HG03469 (cell line): Measurements from ENCODE around the gene NXPE3.

Experiments used
- ATAC-seq: cut with Tn5 transposase; IDR thresholded peaks from one replicate; pipeline ENCODE4 v1.9.1; 2021; ENCODE audit warnings: mild to moderate bottlenecking, moderate library complexity, moderate number of reproducible peaks; ENCODE audit not compliant: unreplicated experiment

NXPE3 gene

DNA sequence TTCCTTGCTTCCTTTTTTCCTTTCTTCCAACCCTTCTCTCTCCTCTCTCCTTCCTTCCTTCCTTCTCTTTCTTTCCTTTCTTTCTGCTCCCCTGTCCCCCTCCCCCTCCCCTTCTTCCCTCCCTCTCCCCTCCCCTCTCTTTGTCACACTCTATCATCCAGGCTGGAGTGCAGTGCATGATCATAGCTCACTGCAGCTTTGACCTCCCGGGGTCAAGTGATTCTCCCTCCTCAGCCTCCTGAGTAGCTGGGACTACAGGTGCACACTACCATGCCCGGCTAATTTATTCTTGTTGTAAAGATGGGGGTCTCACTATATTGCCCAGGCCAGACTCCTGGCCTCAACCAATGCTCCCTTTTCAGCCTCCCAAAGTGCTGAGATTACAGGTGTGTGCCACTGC is 89.0 kb downstream of the NXPE3 start:
- ATAC-seq, result no peak

DNA sequence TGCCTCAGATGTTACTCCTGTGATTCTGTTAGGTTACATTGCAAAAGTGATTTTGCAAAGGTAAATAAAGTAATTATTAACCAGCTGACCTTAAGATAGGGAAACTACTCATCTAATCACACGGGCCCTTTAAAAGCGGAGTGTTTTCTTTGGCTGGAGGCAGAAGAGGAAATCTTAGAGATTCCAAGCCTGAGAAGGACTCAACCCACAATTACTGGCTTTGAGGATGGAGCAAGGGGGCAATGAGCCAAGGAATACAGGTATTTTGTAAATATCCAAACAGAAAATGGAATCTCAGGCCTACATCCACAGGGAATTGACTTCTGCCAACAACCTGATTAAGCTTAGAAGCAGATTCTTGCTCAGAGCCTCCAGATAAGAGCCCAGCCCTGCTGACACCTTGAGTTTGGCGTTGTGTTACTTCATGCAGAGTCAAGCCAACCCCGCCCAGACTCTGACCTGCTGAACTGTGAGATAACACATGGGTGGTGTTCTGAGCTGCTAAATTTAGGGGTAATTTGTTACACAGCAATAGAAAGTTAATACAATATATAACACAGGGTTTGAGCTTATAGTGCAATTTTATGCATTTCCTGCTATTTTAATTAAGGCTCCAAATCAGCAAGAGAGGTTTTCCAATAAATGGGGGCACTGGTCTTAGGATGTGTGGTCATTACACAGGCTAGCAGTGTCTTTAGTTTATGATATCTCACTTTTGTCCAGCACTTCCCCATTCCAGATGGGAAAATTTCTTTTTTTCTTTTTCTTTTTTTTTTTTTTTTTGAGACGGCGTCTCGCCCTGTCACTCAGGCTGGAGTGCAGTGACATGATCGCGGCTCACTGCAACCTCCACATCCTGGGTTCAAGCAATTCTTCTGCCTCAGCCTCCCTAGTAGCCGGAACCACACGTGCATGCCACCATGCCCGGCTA is 89.8 kb downstream of the NXPE3 start:
- no peak for ATAC-seq

DNA sequence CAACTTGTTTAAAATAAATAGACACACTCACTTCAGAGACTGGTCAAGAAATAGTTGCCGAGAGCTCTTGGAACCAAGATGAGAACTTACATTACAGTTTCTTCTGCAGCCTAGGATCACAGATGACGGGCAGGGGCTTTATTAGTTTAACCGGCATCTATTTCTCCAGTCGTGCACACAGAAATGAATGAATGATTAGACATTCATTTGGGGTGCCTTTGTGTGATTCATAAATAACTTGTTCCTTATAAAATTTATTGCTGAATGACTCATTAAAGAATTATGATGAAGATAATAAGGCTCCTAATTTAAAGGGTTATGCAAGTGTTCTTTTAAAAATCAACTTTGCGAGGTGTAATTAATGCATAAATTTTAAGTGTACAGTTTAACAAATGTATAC is 91.1 kb downstream of the NXPE3 start:
- ATAC-seq, result no peak

DNA sequence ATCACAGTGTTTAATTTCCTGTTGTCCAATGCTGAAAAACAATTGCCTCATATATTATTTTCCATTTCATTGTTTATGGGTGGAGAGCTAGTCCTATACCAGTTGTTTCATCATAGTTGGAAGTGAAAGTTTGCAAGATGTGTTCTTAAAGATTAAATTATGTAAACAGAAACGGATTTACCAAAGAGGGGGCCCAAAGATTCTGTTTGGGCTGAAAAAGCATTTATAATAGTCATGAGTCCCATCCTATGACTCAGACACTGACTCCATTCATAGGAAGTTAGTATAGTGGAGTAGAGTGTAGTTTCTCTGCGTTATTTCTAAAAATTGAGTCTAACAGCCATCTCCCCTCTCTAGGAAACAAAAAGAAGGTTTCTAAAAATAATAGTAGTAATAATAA is 94.6 kb downstream of the NXPE3 start:
- ATAC-seq, result no peak

DNA sequence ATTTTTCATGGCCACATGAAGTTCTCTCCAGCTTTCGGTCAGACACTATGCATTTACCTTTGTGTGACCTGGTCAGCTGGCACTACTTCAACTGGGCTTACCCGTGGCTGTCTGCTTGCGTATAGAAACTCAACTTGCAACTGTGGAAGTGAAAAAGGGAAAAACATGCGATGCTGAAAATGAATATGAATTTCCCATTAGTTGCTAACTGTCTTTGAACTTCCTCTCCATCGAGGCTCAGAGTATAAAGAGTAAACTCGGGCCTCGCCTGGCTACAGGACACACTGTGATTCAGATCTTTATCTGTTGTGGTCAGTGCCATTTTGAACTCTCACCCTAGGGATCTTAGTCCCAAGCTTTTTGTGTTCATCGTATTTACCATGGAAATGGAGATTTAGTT is 97.1 kb downstream of the NXPE3 start:
- no peak for ATAC-seq
